Measurements from ENCODE around the gene KCNMA1. TPM values are rescaled to one million over a fixed set of nuclear protein-coding genes. Genes with fewer than 3 reads are reported as not detected.

Gene KCNMA1
- total RNA-seq, 1 donor, result 77.8 TPM

GRCh38 chr10:77368006-77368405 lies 269.6 kb downstream of the KCNMA1 start:
- Histone ChIP-seq H2AFZ (ENCODE audit: low read length) (no peak overlapping the region), H3K27ac (ENCODE audit: low read depth, low read length) (no peak overlapping the region), H3K79me2 (ENCODE audit: insufficient read depth, low read length) (no peaks in the 10 kb centered on the region), H3K4me3 (ENCODE audit: insufficient read depth, low read length) (no peak overlapping the region), H3K27me3 (ENCODE audit: insufficient read depth, low read length) (no peaks in the 10 kb centered on the region), H3K36me3 (ENCODE audit: insufficient read depth, low read length) (no peaks in the 10 kb centered on the region), H4K20me1 (ENCODE audit: insufficient read depth, low read length) (no peaks in the 10 kb centered on the region), H3K4me1 (ENCODE audit: insufficient read depth, low read length) (no peaks in the 10 kb centered on the region), H3K4me2 (ENCODE audit: insufficient read depth, low read length) (no peak overlapping the region), H3K9me3 (ENCODE audit: low read depth, low read length) (no peaks in the 10 kb centered on the region)
- no peak for DNase-seq (ENCODE audit: insufficient read length, low spot score, missing footprints)
- no peak for TF ChIP-seq CTCF (IDR thresholded peaks at IDR 0.05; ENCODE audit: extremely low read depth, low read depth, low read length)

GRCh38 chr10:77363210-77363609 lies 274.4 kb downstream of the KCNMA1 start:
- Histone ChIP-seq H3K27me3 (ENCODE audit: insufficient read depth, low read length) (no peaks in the 10 kb centered on the region), H3K36me3 (ENCODE audit: insufficient read depth, low read length) (no peaks in the 10 kb centered on the region), H2AFZ (ENCODE audit: low read length) (no peak overlapping the region), H3K4me3 (ENCODE audit: insufficient read depth, low read length) (no peak overlapping the region), H3K4me1 (ENCODE audit: insufficient read depth, low read length) (peaks cover 8% of the 10 kb centered on the region), H4K20me1 (ENCODE audit: insufficient read depth, low read length) (no peaks in the 10 kb centered on the region), H3K9me3 (ENCODE audit: low read depth, low read length) (no peaks in the 10 kb centered on the region), H3K79me2 (ENCODE audit: insufficient read depth, low read length) (peaks cover 4% of the 10 kb centered on the region), H3K4me2 (ENCODE audit: insufficient read depth, low read length) (no peak overlapping the region), H3K27ac (ENCODE audit: low read depth, low read length) (no peak overlapping the region)
- no peak for DNase-seq (ENCODE audit: insufficient read length, low spot score, missing footprints)
- TF ChIP-seq CTCF (IDR thresholded peaks at IDR 0.05; ENCODE audit: extremely low read depth, low read depth, low read length), result no peak

- no peaks in the 10 kb centered on the region for H4K20me1 ChIP-seq (ENCODE audit: insufficient read depth, low read length)
- DNase-seq (ENCODE audit: insufficient read length, low spot score, missing footprints), result no peak
- H3K4me2 ChIP-seq (ENCODE audit: insufficient read depth, low read length), result no peak overlapping the region
- H3K27me3 ChIP-seq (ENCODE audit: insufficient read depth, low read length), result no peaks in the 10 kb centered on the region
- peaks cover 22% of the 10 kb centered on the region for H3K4me1 ChIP-seq (ENCODE audit: insufficient read depth, low read length)
- no peaks in the 10 kb centered on the region for H3K36me3 ChIP-seq (ENCODE audit: insufficient read depth, low read length)
- no peak overlapping the region for H3K4me3 ChIP-seq (ENCODE audit: insufficient read depth, low read length)
- H3K27ac ChIP-seq (ENCODE audit: low read depth, low read length), result no peak overlapping the region
- no peaks in the 10 kb centered on the region for H3K9me3 ChIP-seq (ENCODE audit: low read depth, low read length)
- H2AFZ ChIP-seq (ENCODE audit: low read length), result no peak overlapping the region
- no peak for TF ChIP-seq CTCF (IDR thresholded peaks at IDR 0.05; ENCODE audit: extremely low read depth, low read depth, low read length)
- peaks cover 4% of the 10 kb centered on the region for H3K79me2 ChIP-seq (ENCODE audit: insufficient read depth, low read length)
These were observed 275.8 kb downstream of the KCNMA1 start for GRCh38 chr10:77361831-77362230.

- Histone ChIP-seq H3K9me3 (ENCODE audit: low read depth, low read length) (no peaks in the 10 kb centered on the region), H3K27me3 (ENCODE audit: insufficient read depth, low read length) (no peaks in the 10 kb centered on the region), H3K4me2 (ENCODE audit: insufficient read depth, low read length) (no peak overlapping the region), H3K79me2 (ENCODE audit: insufficient read depth, low read length) (peaks cover 4% of the 10 kb centered on the region), H4K20me1 (ENCODE audit: insufficient read depth, low read length) (no peaks in the 10 kb centered on the region), H3K4me1 (ENCODE audit: insufficient read depth, low read length) (peaks cover 26% of the 10 kb centered on the region), H3K36me3 (ENCODE audit: insufficient read depth, low read length) (no peaks in the 10 kb centered on the region), H3K4me3 (ENCODE audit: insufficient read depth, low read length) (no peak overlapping the region), H2AFZ (ENCODE audit: low read length) (no peak overlapping the region), H3K27ac (ENCODE audit: low read depth, low read length) (no peak overlapping the region)
- DNase-seq (ENCODE audit: insufficient read length, low spot score, missing footprints), result no peak
- no peak for TF ChIP-seq CTCF (IDR thresholded peaks at IDR 0.05; ENCODE audit: extremely low read depth, low read depth, low read length)
These were observed 276.2 kb downstream of the KCNMA1 start for GRCh38 chr10:77361426-77361825.

Measured in osteoblast (primary cell).